Smooth muscle cell (in vitro differentiated cells): Measurements from ENCODE around the gene CHST11. TPM values are rescaled to one million over a fixed set of nuclear protein-coding genes. Genes with fewer than 3 reads are reported as not detected.

ENCODE experiments used
- DNase-seq: peaks from one replicate; lab custom pipeline; 2025; ENCODE audit not compliant: unreplicated experiment; lab: John Stamatoyannopoulos, UW
- H2AFZ ChIP-seq: fragments of 200-600 bp; sonication (generic); 2 replicates; pipeline ENCODE4 v1.6.0; 2016; ENCODE audit warnings: antibody characterized with exemption, low read depth, mild to moderate bottlenecking
- H3F3A ChIP-seq: fragments of 200-600 bp; sonication (generic); 2 replicates; pipeline ENCODE4 v1.6.0; 2017; ENCODE audit warnings: antibody characterized with exemption, low read depth
- H3K27ac ChIP-seq: fragments of 200-600 bp; sonication (generic); 2 replicates; pipeline ENCODE4 v1.5.1; 2016; ENCODE audit warnings: low read depth, mild to moderate bottlenecking
- H3K27me3 ChIP-seq: fragments of 200-600 bp; sonication (generic); 2 replicates; pipeline ENCODE4 v1.6.1; 2016; ENCODE audit warnings: low read depth, mild to moderate bottlenecking
- H3K36me3 ChIP-seq: fragments of 200-600 bp; sonication (generic); 2 replicates; pipeline ENCODE4 v1.5.1; 2016; ENCODE audit warnings: low read depth
- H3K4me1 ChIP-seq: fragments of 200-600 bp; sonication (generic); 2 replicates; pipeline ENCODE4 v1.5.1; 2016; ENCODE audit warnings: low read depth
- H3K4me2 ChIP-seq: fragments of 200-600 bp; sonication (generic); 2 replicates; pipeline ENCODE4 v1.6.0; 2016; ENCODE audit warnings: mild to moderate bottlenecking
- H3K4me3 ChIP-seq: fragments of 200-600 bp; sonication (generic); 2 replicates; pipeline ENCODE4 v1.5.1; 2016; ENCODE audit warnings: mild to moderate bottlenecking
- H3K79me2 ChIP-seq: fragments of 200-600 bp; sonication (generic); 2 replicates; pipeline ENCODE4 v1.6.0; 2016; ENCODE audit warnings: low read depth, mild to moderate bottlenecking
- H3K9ac ChIP-seq: fragments of 200-600 bp; sonication (generic); 2 replicates; pipeline ENCODE4 v1.6.0; 2016; ENCODE audit warnings: low read depth
- H3K9me3 ChIP-seq: fragments of 200-600 bp; sonication (generic); replicated peaks from 2 replicates; pipeline ENCODE4 v1.5.1; 2016; ENCODE audit warnings: low read depth
- H4K20me1 ChIP-seq: fragments of 200-600 bp; sonication (generic); 2 replicates; pipeline ENCODE4 v1.6.0; 2016; ENCODE audit warnings: low read depth
- CTCF ChIP-seq: fragments of 200-600 bp; sonication (generic); IDR thresholded peaks from 2 replicates; pipeline ENCODE4 v1.5.1; 2017; ENCODE audit warnings: borderline replicate concordance, mild to moderate bottlenecking, antibody characterized with exemption; ENCODE audit not compliant: insufficient read depth, poor library complexity, severe bottlenecking
- WGBS: methylation state at CpG from one replicate; pipeline ENCODE4 v1.1.7; 2016; ENCODE audit warnings: low lambda C conversion rate; 5-methylcytosine and 5-hydroxymethylcytosine counted together
- polyA plus RNA-seq: library from polyadenylated mRNA; unstranded; fragments of >200 nt; fragmentation: Nextera tagmentation; extraction: Ambion mirVana; gene quantifications from 2 replicates; pipeline ENCODE4 v1.2.1, GENCODE V29; 2016
- total RNA-seq: library from RNA; depleted of rRNA; stranded (reverse); fragments of >200 nt; gene quantifications from 2 replicates; pipeline ENCODE4 v1.2.3, GENCODE V29; 2014

Gene CHST11
- total and polyA plus RNA-seq, 2 experiments from 2014 or later: 6.9 to 10.2 TPM

DNA sequence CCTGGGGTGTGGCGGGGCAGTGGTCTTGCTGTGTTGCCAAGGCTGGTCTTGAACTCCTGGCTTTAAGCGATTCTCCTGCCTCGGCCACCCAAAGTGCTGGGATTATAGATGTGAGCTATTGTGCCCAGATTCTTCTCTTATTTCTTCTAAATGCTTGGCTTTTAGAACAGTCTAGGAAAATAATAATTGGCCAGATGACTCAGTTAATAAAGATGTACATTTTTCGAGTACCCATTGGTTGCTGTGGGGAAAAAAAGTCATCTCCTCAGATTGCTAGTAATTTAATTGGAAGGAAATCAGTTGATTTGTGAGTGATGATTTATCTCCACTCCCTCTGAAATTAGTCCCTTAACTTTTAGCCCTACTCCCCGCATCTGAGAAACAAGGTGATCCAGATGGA, 45.5 kb downstream of the CHST11 start:
- no peak for DNase-seq
- WGBS: 96% methylated on average over 5 of the region's 5 CpGs
- Histone ChIP-seq H2AFZ (no peak overlapping the region), H3K9me3 (no peaks in the 10 kb centered on the region), H3K4me2 (no peak overlapping the region), H3K36me3 (no peaks in the 10 kb centered on the region), H3K27me3 (no peaks in the 10 kb centered on the region), H3K9ac (no peak overlapping the region), H3K4me3 (no peak overlapping the region), H3K4me1 (no peaks in the 10 kb centered on the region), H3K79me2 (no peaks in the 10 kb centered on the region), H3K27ac (no peak overlapping the region), H3F3A (no peaks in the 10 kb centered on the region), H4K20me1 (peaks cover 83% of the 10 kb centered on the region)
- TF ChIP-seq CTCF: no peak

GRCh38 chr12:104502638-104503037, 45.9 kb downstream of the CHST11 start:
- DNase-seq: no peak
- H2AFZ ChIP-seq: no peak overlapping the region
- TF ChIP-seq CTCF: no peak

DNA sequence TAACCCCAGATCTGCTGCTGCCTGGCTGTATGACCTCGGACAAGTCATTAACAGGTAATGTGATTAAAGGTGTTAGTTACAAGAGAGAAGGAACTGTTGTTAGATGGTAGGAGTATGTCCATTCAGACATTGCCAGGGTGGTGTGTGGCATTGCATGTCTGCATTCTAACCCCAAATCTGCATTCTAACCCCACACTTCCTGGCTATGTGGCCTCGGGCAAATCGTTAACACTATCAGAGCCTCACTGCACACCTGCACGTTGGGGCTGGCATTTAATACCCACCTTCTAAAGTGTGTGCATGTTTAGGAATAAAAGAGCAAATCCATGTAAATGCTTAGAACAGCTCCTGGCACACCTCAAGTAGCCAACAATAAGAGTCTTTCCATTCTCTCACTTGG, 46.4 kb downstream of the CHST11 start:
- DNase-seq: no peak
- no peak overlapping the region for H3K27ac ChIP-seq
- H3F3A ChIP-seq: no peaks in the 10 kb centered on the region
- H3K4me1 ChIP-seq: no peaks in the 10 kb centered on the region
- no peak overlapping the region for H2AFZ ChIP-seq
- peaks cover 81% of the 10 kb centered on the region for H4K20me1 ChIP-seq
- no peaks in the 10 kb centered on the region for H3K9me3 ChIP-seq
- H3K27me3 ChIP-seq: no peaks in the 10 kb centered on the region
- H3K4me3 ChIP-seq: no peak overlapping the region
- H3K36me3 ChIP-seq: no peaks in the 10 kb centered on the region
- no peak overlapping the region for H3K9ac ChIP-seq
- 87% methylated on average over 4 of the region's 4 CpGs for WGBS
- no peaks in the 10 kb centered on the region for H3K79me2 ChIP-seq
- no peak overlapping the region for H3K4me2 ChIP-seq
- TF ChIP-seq CTCF: no peak

More at GRCh38 chr12:104502638-104503037, 45.9 kb downstream of the CHST11 start:
- Histone ChIP-seq H3K9ac (no peak overlapping the region), H3K79me2 (no peaks in the 10 kb centered on the region), H3K4me1 (no peaks in the 10 kb centered on the region), H4K20me1 (peaks cover 83% of the 10 kb centered on the region), H3F3A (no peaks in the 10 kb centered on the region), H3K9me3 (no peaks in the 10 kb centered on the region), H3K27me3 (no peaks in the 10 kb centered on the region), H3K4me2 (no peak overlapping the region), H3K36me3 (no peaks in the 10 kb centered on the region), H3K27ac (no peak overlapping the region), H3K4me3 (no peak overlapping the region)
- 75% methylated on average over 6 of the region's 6 CpGs for WGBS

GRCh38 chr12:104504146-104504545, 47.4 kb downstream of the CHST11 start:
- H3F3A ChIP-seq: no peaks in the 10 kb centered on the region
- 81% methylated on average over 9 of the region's 9 CpGs for WGBS
- H3K9ac ChIP-seq: no peak overlapping the region
- H3K4me2 ChIP-seq: no peak overlapping the region
- no peak overlapping the region for H2AFZ ChIP-seq
- no peak for TF ChIP-seq CTCF
- no peak overlapping the region for H3K4me3 ChIP-seq
- H3K27ac ChIP-seq: no peak overlapping the region
- H3K4me1 ChIP-seq: no peaks in the 10 kb centered on the region
- DNase-seq: no peak
- peaks cover 72% of the 10 kb centered on the region for H4K20me1 ChIP-seq
- H3K79me2 ChIP-seq: no peaks in the 10 kb centered on the region
- no peaks in the 10 kb centered on the region for H3K36me3 ChIP-seq
- H3K9me3 ChIP-seq: no peaks in the 10 kb centered on the region
- H3K27me3 ChIP-seq: no peaks in the 10 kb centered on the region
